HPDE6-E6E7 (cell line): ENCODE measurements around the gene PFDN5.

Source experiments
- DNase-seq: peaks from one replicate; pipeline ENCODE4 v3.0.0; 2011; ENCODE audit warnings: missing footprints; ENCODE audit errors: extremely low spot score

The PFDN5 gene

DNA sequence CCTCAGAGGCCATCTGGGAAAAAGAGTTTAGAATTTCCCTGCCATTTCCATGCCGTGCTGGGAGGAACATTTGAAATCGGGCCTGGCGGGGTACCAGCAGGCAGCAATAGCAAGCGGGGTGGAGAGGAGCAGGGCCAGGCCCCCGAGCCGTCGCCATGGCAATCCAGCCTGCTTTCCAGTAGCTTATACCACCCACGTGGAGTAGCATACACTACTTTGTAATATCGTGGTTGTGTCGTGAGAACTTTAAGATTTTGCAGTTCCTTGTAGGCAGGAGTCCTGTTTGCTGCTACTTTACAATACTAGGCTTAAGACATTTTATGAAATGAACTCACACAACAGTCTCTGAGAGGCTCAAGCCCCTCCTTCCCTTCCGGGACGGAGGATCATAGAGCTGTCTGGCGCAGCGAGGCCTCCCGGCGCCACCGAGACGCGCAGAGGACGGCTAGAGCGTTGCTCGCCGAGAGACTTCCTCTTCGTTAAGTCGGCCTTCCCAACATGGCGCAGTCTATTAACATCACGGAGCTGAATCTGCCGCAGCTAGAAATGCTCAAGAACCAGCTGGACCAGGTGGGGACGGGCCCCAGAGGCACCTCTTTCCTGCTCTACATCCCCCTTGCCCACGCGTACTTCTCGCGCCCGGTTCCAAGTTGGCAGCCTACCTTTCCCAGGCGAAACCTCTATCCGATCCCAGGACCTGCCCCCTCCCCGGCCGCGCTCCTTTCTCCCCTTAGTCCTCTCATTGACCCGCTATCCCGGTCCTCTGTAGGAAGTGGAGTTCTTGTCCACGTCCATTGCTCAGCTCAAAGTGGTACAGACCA, at the start of gene PFDN5:
PFDN5 (plus strand) TSS at position 473 of the 821 bp plus-strand sequence; CDS start at position 499, 26 bp downstream.
- peak; percentile 86 for DNase-seq

- peak; percentile 66 for DNase-seq
These were observed 43.6 kb upstream of the PFDN5 start for GRCh38 chr12:53251477-53252348.

DNA sequence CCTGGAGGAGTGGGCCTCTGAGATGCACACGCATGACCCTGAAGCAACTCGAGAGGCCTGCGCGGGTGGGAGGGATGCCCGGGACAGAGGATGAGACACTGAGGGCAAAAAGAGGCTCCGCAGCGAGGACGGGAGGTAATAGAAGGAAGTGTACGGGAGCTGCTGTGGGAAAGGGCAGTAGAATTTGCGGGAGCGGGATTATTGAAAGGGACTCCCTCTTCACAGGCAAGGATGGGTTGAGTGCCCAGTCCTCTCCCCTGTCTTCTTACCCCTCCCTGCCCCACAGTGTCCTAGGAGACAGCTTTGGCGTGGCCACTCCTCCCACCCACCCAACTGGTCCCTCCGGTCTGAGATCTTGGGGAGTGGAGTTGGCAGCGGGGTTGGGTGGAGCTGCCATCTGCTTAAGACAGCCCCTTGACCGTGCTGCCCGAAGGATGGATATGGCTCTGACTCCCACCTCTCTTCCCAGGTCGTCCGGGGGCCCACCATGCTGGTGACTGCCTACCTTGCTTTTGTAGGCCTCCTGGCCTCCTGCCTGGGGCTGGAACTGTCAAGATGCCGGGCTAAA, 42.9 kb upstream of the PFDN5 start:
- peak; percentile 61 for DNase-seq

DNA sequence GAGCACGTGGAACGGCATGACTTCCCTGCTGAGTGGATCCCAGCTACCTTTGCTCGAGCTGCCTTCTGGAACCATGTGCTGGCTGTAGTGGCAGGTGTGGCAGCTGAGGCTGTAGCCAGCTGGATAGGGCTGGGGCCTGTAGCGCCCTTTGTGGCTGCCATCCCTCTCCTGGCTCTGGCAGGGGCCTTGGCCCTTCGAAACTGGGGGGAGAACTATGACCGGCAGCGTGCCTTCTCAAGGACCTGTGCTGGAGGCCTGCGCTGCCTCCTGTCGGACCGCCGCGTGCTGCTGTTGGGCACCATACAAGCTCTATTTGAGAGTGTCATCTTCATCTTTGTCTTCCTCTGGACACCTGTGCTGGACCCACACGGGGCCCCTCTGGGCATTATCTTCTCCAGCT, 42.0 kb upstream of the PFDN5 start:
- no peak for DNase-seq

- DNase-seq, result no peak
These were observed 40.4 kb upstream of the PFDN5 start for GRCh38 chr12:53254816-53255545.

GRCh38 chr12:53255996-53256395, 39.3 kb upstream of the PFDN5 start:
- DNase-seq, result no peak

GRCh38 chr12:53258541-53259539, 36.5 kb upstream of the PFDN5 start:
- DNase-seq, result no peak

- no peak for DNase-seq
These were observed 35.5 kb upstream of the PFDN5 start for GRCh38 chr12:53259891-53260290.

GRCh38 chr12:53265783-53266182, 29.6 kb upstream of the PFDN5 start:
- no peak for DNase-seq

DNA sequence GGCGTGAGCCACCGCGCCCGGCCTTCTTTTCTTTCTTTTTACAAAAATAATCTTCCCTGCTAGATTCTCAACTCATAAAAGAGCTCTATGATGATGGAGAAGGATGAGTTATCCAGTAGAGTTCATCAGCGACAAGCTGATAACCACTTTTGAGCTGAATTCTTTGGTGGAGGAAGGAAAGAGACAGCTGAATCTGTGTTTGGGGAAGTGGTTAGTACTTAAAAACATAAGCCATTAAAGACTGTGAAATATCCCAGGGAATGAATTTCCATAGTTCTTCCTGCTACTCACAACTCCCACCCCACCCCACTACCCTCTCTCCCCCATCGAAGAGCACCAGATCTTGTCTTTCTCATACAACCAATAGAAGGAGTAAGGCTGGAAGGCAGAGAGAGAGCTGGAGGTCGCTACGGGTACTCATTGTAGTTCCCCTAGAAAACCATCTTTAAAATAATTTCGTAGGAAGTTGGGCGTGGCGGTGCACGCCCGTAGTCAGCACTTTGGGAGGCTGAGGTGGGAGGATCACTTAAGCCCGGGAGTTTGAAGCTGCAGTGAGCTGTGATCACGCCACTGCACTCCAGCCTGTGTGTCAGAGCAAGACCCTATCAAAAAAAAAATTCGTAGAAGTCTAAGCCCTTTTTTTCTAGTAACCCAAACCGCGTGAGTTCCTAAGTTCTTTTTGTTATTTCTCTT, 27.9 kb upstream of the PFDN5 start:
- no peak for DNase-seq

- DNase-seq, result peak; percentile 82
These were observed 27.2 kb upstream of the PFDN5 start, which contains the start of gene ESPL1 for GRCh38 chr12:53267999-53268629. Gene ESPL1, plus strand, starts transcription at chr12:53268299. Its CDS starts 468 bp downstream, at chr12:53268767.

GRCh38 chr12:53268630-53269562, 26.4 kb upstream of the PFDN5 start:
- DNase-seq, result no peak

DNA sequence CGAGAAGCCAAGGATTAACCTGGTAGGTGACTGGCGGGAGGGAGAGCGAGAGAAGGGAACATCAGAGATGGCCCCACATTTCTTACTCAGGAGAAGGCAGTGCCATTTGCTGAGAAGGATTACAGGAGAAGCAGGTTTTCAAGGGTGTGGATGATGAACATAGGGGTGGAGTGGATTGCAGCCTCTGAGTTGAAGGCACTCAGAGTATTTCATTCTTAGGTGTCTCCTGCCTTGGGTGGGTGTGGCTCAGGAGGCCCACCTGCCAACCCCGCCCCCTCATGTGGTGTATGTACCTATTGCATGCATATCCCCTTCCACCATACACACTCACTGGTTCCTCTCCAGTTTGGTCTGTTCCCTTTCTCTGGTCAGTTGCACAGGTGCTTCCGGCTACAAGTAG, 20.9 kb upstream of the PFDN5 start:
- DNase-seq, result no peak

DNA sequence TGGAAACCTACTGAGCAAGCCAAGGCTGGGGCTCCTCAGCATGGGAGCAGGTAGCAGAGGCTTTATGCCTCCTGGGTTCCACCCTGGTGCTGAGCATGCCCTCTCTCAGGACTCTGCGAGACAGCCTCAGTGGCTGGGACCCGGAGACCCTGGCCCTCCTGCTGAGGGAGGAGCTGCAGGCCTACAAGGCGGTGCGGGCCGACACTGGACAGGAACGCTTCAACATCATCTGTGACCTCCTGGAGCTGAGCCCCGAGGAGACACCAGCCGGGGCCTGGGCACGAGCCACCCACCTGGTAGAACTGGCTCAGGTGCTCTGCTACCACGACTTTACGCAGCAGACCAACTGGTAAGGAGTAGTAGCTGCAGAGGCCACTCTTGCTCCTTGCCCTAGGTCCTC, 18.8 kb upstream of the PFDN5 start:
- DNase-seq, result no peak

DNA sequence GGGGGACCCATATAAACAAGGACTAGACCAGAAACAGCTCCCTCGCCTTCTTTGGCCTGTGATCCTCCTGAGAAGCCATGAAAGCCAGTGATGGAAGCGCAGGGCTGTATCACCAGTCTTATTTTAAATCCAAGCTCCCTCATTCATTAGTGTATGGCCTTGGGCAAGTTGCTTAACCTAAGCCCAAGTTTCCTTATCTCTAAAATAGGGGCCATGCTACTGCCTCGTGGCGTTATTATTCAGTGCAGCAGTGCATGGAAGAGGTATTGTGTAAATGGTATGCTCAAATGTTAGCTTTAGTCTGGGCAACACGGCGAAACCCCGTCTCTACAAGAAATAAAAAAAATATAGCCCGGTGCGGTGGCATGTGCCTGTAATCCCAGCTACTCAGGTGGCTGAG, 17.4 kb upstream of the PFDN5 start:
- no peak for DNase-seq

GRCh38 chr12:53279283-53279869, 16.0 kb upstream of the PFDN5 start:
- no peak for DNase-seq

DNA sequence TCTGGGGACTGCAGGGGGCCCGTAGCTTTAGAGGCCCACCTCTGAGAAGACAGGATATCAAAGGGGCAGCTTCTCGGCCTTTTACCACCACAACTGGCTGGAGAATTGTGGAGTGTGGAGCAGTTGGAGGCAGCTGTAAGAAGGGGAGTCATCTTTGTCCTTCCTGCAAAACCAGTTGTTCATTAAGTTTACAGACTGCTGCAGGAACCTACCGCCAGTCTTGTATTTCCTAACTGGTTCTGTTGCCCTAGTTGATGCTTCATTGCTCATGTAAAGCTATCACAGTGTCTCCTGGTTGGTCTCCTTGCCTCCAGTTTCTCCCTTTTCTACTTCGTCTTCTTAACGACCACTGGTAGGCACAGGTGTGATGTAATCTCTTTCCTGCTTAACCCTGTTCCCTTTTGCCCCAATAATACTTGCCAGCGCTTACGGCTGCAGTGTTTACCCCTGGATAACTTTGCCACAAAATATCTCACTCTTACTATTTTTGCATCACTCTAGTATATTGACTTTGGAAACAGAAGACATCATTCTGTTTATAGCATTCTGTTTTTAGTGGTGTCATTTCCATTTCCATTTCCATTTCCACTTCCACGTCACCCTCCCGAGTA, 15.3 kb upstream of the PFDN5 start:
- DNase-seq, result no peak
